ENCODE results near the gene S100Z.

- no peak for TF ChIP-seq EZH2 (IDR thresholded peaks at IDR 0.05; ENCODE audit: insufficient read depth, poor library complexity, severe bottlenecking)
- no peak for TF ChIP-seq EZH2phosphoT487 (IDR thresholded peaks at IDR 0.05; ENCODE audit: insufficient read depth, low read depth)
Measured at GRCh38 chr5:76801803-76802195, 48.0 kb upstream of the S100Z start.
